Activated CD4-positive, alpha-beta memory T cell treated with anti-CD3 and anti-CD28 coated beads, Interleukin-2, amount 10 ng/mL, durations not matched to agents 7 days and 5 days (primary cell): ENCODE measurements around the gene NPSR1. TPM values are rescaled to one million over a fixed set of nuclear protein-coding genes. Genes with fewer than 3 reads are reported as not detected.

Experiments
- CTCF ChIA-PET: fragments of 350-600 bp; sonication (Branson Sonifier 250); formaldehyde crosslinking; loops from one replicate; lab custom pipeline; 2021; ENCODE audit warnings: antibody characterized with exemption, inconsistent platforms; lab: Charles Lee
- POLR2A ChIA-PET: fragments of 350-600 bp; sonication (Branson Sonifier 250); formaldehyde crosslinking; loops from one replicate; lab custom pipeline; 2021; ENCODE audit warnings: antibody characterized with exemption; lab: Charles Lee
- DNase-seq: peaks from one replicate; pipeline ENCODE4 v3.0.0-alpha.2; 2020
- H3K27ac Mint-ChIP-seq: one replicate; pipeline ENCODE4 v1.8.0; 2021; ENCODE audit warnings: mild to moderate bottlenecking, mixed read lengths
- H3K27me3 Mint-ChIP-seq: one replicate; pipeline ENCODE4 v1.8.0; 2021; ENCODE audit warnings: mixed read lengths
- H3K36me3 Mint-ChIP-seq: one replicate; pipeline ENCODE4 v1.8.0; 2021; ENCODE audit warnings: low read depth, mixed read lengths
- H3K4me1 Mint-ChIP-seq: one replicate; pipeline ENCODE4 v1.8.0; 2021; ENCODE audit warnings: mixed read lengths
- H3K4me3 Mint-ChIP-seq: one replicate; pipeline ENCODE4 v1.8.0; 2021; ENCODE audit warnings: mild to moderate bottlenecking, mixed read lengths
- H3K9me3 Mint-ChIP-seq: one replicate; pipeline ENCODE4 v1.8.0; 2021; ENCODE audit warnings: mixed read lengths
- total RNA-seq, 2 experiments: library from RNA; stranded (reverse); gene quantifications; one replicate each; pipeline ENCODE4 v1.2.3, GENCODE V29; 2021

Gene NPSR1
- total RNA-seq, 2 experiments from 2014 or later = not detected

DNA sequence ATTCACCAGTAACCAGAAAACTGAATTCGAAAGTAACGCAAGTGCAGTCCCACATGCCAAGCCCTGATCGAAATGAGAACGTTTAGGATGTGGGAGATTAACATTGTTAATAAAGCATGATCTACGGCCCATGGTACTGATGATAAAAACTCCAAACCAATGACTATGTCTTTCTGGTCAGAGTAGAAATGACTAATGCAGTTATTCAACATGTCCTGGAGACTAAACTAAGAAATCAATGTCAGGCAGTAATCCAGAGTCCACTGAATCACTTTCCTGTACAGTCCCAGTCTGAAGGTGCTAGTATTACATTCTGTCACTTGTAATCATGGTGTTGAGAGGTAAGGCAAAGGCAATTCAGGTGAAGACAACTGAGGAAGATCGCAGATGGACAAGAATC, 14.4 kb downstream of the NPSR1 start:
- H3K9me3 Mint-ChIP-seq = no peaks in the 10 kb centered on the region
- ChIA-PET POLR2A (no interaction called here), CTCF (no interaction called here)
- no peaks in the 10 kb centered on the region for H3K36me3 Mint-ChIP-seq
- H3K4me3 Mint-ChIP-seq = no peak overlapping the region
- no peaks in the 10 kb centered on the region for H3K27me3 Mint-ChIP-seq
- H3K27ac Mint-ChIP-seq = no peak overlapping the region
- H3K4me1 Mint-ChIP-seq = no peaks in the 10 kb centered on the region
- no peak for DNase-seq

DNA sequence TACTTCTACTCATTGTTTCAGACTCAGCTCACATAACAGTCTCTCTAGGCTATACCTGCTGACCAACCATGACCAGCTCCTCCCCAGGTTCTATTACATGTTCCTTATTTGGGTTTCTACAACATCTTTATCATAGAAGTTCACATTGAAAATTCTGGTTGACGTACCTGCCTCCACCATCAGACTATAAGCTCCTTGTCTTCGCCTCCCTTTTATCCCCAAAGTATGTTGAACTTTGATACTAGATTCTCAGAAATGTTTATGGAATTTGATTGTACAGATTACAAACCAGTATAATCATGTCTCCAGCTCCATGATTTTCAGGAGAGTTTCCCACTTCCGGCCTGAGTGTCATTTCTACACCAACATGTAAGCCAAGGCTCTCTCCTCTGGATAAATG, 15.0 kb downstream of the NPSR1 start:
- ChIA-PET POLR2A (no interaction called here), CTCF (no interaction called here)
- no peaks in the 10 kb centered on the region for H3K27me3 Mint-ChIP-seq
- H3K9me3 Mint-ChIP-seq = no peaks in the 10 kb centered on the region
- H3K4me1 Mint-ChIP-seq = no peaks in the 10 kb centered on the region
- no peaks in the 10 kb centered on the region for H3K36me3 Mint-ChIP-seq
- H3K27ac Mint-ChIP-seq = no peak overlapping the region
- H3K4me3 Mint-ChIP-seq = no peak overlapping the region
- DNase-seq = no peak

DNA sequence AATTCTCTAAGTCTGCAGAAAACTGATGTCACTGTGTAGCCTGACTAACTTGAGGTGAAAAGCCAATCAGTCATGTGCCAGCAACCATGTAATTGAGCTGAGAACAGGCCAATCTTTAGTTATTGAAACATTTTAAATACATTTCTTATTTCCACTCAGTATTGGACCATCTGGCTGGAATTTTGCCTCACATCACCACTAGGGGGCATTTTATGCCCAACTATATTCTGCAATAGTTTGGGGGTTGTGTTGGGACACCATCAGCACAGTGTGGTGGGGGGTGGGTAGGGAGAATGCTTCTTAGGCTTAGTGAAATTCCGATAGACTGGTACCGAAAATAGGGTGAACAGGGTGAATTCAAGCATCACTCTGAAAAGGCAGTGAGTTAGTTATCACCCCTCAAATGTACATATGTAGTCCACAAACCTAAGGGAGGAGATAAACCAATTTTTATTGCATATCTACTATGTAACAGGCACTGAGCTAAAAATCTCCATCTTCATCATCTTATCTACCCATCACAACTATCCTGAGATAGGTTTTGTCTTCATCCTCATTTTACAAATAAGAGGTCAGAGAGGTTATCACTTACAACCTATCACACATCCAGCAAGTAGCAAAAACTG, 17.8 kb downstream of the NPSR1 start:
- Mint-ChIP-seq H3K36me3 (no peaks in the 10 kb centered on the region), H3K4me1 (no peaks in the 10 kb centered on the region), H3K4me3 (no peak overlapping the region), H3K27ac (no peak overlapping the region), H3K27me3 (no peaks in the 10 kb centered on the region), H3K9me3 (no peaks in the 10 kb centered on the region)
- ChIA-PET POLR2A (no interaction called here), CTCF (interaction anchor here (1.0 to 1.5 kb wide), 2 partner anchors 9 to 15 kb away, joined by 3 to 5 read pairs; no protein-coding TSS in a partner anchor)
- DNase-seq = peak; percentile 21

- ChIA-PET POLR2A (no interaction called here), CTCF (no interaction called here)
- Mint-ChIP-seq H3K36me3 (no peaks in the 10 kb centered on the region), H3K27me3 (no peaks in the 10 kb centered on the region), H3K4me3 (no peak overlapping the region), H3K4me1 (no peaks in the 10 kb centered on the region), H3K27ac (no peak overlapping the region), H3K9me3 (no peaks in the 10 kb centered on the region)
- DNase-seq = no peak
Measured at GRCh38 chr7:34677491-34677890, 19.5 kb downstream of the NPSR1 start.

GRCh38 chr7:34687529-34687928, 29.5 kb downstream of the NPSR1 start:
- Mint-ChIP-seq H3K9me3 (no peaks in the 10 kb centered on the region), H3K4me1 (peaks cover 1% of the 10 kb centered on the region), H3K27me3 (peaks cover 7% of the 10 kb centered on the region), H3K27ac (no peak overlapping the region), H3K4me3 (no peak overlapping the region), H3K36me3 (no peaks in the 10 kb centered on the region)
- ChIA-PET POLR2A (no interaction called here), CTCF (no interaction called here)
- no peak for DNase-seq

DNA sequence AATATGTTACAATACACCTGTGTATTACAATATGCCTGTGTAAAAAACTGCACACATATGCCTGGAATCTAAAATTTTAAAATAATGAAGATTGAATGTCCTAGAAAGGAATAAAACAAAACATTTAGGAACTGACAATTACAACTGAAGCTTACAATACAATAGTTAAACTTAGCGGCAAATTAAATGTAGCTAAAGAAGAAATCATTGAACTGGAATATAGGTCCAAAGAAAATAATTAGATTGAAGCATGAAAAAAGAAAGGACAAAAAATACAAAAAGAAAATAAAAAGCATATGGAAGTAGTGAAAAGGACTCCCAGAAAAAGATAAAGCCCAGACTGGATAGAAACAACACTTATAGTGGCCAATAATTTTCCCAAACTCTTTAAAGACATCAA, 38.4 kb downstream of the NPSR1 start:
- no peaks in the 10 kb centered on the region for H3K36me3 Mint-ChIP-seq
- ChIA-PET CTCF (no interaction called here), POLR2A (no interaction called here)

GRCh38 chr7:34709771-34710170, 51.8 kb downstream of the NPSR1 start:
- ChIA-PET CTCF (no interaction called here), POLR2A (no interaction called here)
- DNase-seq = no peak
- Mint-ChIP-seq H3K4me1 (no peaks in the 10 kb centered on the region), H3K27me3 (peaks cover 4% of the 10 kb centered on the region), H3K36me3 (no peaks in the 10 kb centered on the region), H3K9me3 (no peaks in the 10 kb centered on the region), H3K4me3 (no peak overlapping the region), H3K27ac (no peak overlapping the region)

More for the DNA sequence above, 38.4 kb downstream of the NPSR1 start:
- H3K27ac Mint-ChIP-seq = no peak overlapping the region
- H3K27me3 Mint-ChIP-seq = peaks cover 4% of the 10 kb centered on the region
- H3K4me1 Mint-ChIP-seq = no peaks in the 10 kb centered on the region
- no peak overlapping the region for H3K4me3 Mint-ChIP-seq
- no peak for DNase-seq
- H3K9me3 Mint-ChIP-seq = peaks cover 4% of the 10 kb centered on the region

- ChIA-PET POLR2A (no interaction called here), CTCF (no interaction called here)
- peak; percentile 20 for DNase-seq
- Mint-ChIP-seq H3K36me3 (no peaks in the 10 kb centered on the region), H3K27ac (peak overlapping the region; percentile 50), H3K9me3 (no peaks in the 10 kb centered on the region), H3K4me3 (no peak overlapping the region), H3K4me1 (peaks cover 19% of the 10 kb centered on the region), H3K27me3 (no peaks in the 10 kb centered on the region)
Measured at GRCh38 chr7:34718867-34719266, 60.8 kb downstream of the NPSR1 start.

DNA sequence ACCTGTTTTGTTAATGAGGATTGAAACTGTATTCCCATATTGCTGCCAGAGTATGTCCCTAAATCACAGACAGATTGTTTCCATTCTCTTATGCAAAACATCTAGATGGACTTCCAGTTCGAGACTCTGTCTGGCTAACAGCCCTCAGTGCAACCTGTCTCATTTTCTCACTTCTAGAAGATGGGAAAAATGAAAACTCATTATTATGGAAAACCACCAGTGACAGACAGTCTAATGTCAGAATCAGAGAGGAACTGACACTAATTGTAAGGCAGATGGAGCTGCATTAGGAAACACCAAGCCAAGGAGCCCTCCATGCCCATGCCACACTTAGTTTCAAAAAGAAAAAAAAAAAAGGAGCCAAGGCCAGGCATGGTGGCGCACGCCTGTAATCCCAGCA, 61.6 kb downstream of the NPSR1 start:
- Mint-ChIP-seq H3K4me1 (peaks cover 25% of the 10 kb centered on the region), H3K27ac (no peak overlapping the region)

DNA sequence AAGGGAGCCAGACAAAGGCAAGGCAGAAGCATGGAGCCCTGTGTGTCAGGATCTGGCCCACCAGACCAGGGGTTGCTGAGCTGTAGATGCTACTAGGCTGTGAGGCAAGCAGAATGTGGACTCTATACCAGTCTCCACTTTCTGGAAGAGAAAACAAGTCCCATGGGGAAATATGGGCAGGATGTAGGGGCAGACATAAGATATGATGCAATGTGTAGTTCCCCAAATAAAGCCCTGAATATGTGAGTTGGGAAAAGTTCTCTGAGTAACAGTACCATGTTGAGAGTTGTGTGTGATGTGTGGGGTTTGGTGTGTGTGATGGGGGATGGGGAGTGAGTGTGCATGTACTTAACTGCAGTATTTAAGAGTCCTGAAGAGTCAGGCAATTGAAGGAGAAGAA, 62.3 kb downstream of the NPSR1 start:
- H3K27me3 Mint-ChIP-seq = no peaks in the 10 kb centered on the region
- no peaks in the 10 kb centered on the region for H3K9me3 Mint-ChIP-seq
- ChIA-PET CTCF (no interaction called here), POLR2A (no interaction called here)
- no peaks in the 10 kb centered on the region for H3K36me3 Mint-ChIP-seq
- H3K27ac Mint-ChIP-seq = no peak overlapping the region
- H3K4me1 Mint-ChIP-seq = peaks cover 25% of the 10 kb centered on the region
- no peak overlapping the region for H3K4me3 Mint-ChIP-seq
- DNase-seq = no peak

More for the DNA sequence above, 61.6 kb downstream of the NPSR1 start:
- POLR2A ChIA-PET = no interaction called here
- H3K27me3 Mint-ChIP-seq = no peaks in the 10 kb centered on the region
- no peak overlapping the region for H3K4me3 Mint-ChIP-seq
- no peak for DNase-seq
- H3K9me3 Mint-ChIP-seq = no peaks in the 10 kb centered on the region
- no peaks in the 10 kb centered on the region for H3K36me3 Mint-ChIP-seq
- CTCF ChIA-PET = no interaction called here

DNA sequence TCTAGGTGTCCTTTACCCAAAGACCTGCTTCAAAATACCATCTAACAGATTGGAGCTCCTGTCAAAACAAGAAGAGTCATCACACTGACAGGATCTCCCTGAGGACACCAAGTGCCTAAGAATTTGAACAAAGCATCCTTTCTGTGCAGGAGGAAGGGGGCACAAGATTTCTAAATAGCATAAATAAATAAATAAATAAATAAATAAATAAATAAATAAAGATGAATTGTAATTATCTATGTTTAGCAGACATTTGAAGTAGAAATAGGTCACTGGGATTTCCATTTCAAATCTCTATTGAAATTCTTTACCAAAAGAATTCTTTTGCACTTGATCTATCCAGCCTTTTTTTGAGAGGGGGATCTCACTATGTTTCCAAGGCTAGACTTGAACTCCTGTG, 65.3 kb downstream of the NPSR1 start:
- DNase-seq = no peak
- no peaks in the 10 kb centered on the region for H3K9me3 Mint-ChIP-seq
- ChIA-PET CTCF (no interaction called here), POLR2A (no interaction called here)
- H3K36me3 Mint-ChIP-seq = no peaks in the 10 kb centered on the region
- peaks cover 22% of the 10 kb centered on the region for H3K4me1 Mint-ChIP-seq
- no peak overlapping the region for H3K4me3 Mint-ChIP-seq
- H3K27ac Mint-ChIP-seq = no peak overlapping the region
- no peaks in the 10 kb centered on the region for H3K27me3 Mint-ChIP-seq

DNA sequence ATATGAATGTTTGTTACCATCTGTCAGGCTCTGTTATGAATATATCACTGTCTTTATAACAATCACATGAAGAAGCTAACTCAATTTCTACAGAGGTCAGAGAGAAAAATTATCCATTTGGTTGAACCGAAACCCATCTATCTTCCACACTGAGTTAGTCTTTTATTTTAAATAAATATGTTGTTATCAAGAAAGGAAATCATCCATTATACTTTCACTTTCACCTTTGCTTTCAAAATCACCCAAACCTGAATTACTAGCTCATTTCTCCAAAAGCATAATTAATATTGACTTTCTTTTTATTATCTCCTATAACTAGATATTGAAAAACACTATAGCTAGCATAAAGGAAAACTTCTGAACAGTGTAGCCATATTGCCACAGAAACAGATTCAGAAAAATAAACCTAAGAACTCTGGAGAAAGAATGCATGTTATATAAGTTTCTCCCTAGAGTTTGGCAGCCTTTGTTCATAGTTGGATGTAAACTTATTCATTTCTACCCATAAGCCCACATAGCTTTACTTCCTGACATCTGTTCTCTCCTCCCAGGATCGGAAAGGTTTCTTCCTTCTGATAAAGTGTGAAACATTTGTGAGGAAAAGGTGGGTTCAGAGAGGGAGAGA, 66.0 kb downstream of the NPSR1 start:
- no peak overlapping the region for H3K27ac Mint-ChIP-seq
- no peaks in the 10 kb centered on the region for H3K9me3 Mint-ChIP-seq
- H3K27me3 Mint-ChIP-seq = no peaks in the 10 kb centered on the region
- no peak overlapping the region for H3K4me3 Mint-ChIP-seq
- DNase-seq = no peak
- H3K4me1 Mint-ChIP-seq = peaks cover 15% of the 10 kb centered on the region
- ChIA-PET CTCF (no interaction called here), POLR2A (no interaction called here)
- H3K36me3 Mint-ChIP-seq = no peaks in the 10 kb centered on the region

DNA sequence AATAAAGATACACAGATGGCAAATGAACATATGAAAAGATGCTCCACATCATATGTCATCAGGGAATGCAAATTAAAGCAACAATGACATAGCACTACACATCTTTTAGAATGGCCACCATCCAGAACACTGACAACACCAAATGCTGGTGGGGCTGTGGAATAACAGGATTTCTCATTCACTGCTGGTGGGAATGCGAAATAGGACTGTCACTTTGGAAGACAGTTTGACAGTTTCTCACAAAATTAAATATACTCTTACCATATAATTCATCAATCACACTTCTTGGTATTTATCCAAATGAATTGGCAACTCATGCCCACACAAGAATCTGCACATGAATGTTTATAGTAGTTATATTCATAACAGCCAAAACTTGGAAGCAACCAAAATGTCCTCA, 68.2 kb downstream of the NPSR1 start:
- ChIA-PET CTCF (no interaction called here), POLR2A (no interaction called here)
- no peak for DNase-seq
- no peaks in the 10 kb centered on the region for H3K27me3 Mint-ChIP-seq
- H3K4me1 Mint-ChIP-seq = peaks cover 10% of the 10 kb centered on the region
- no peak overlapping the region for H3K27ac Mint-ChIP-seq
- H3K36me3 Mint-ChIP-seq = no peaks in the 10 kb centered on the region
- H3K9me3 Mint-ChIP-seq = no peaks in the 10 kb centered on the region
- H3K4me3 Mint-ChIP-seq = no peak overlapping the region

GRCh38 chr7:34727464-34727995, 69.5 kb downstream of the NPSR1 start:
- POLR2A ChIA-PET = no interaction called here
- Mint-ChIP-seq H3K27me3 (no peaks in the 10 kb centered on the region), H3K9me3 (no peaks in the 10 kb centered on the region), H3K4me3 (no peak overlapping the region), H3K27ac (no peak overlapping the region), H3K36me3 (no peaks in the 10 kb centered on the region), H3K4me1 (peaks cover 8% of the 10 kb centered on the region)
- no peak for DNase-seq
- CTCF ChIA-PET = no interaction called here
